HL-60 (cell line): ENCODE data around the gene NNT.

Experiments used
- DNase-seq, 2 experiments: peaks; one replicate each; pipeline ENCODE4 v3.0.0-alpha.2; 2010 to 2020; ENCODE audit warnings: low read depth in 1 of 2, low spot score in 1 of 2
- H3K27ac ChIP-seq: fragments of 250-450 bp; sonication (Bioruptor Pico); replicated peaks from 2 replicates; pipeline ENCODE4 v1.5.1; 2020; ENCODE audit warnings: mild to moderate bottlenecking, moderate library complexity
- H3K27me3 ChIP-seq: fragments of 250-450 bp; sonication (Bioruptor Pico); 2 replicates; pipeline ENCODE4 v1.5.1; 2021; ENCODE audit warnings: mild to moderate bottlenecking, moderate library complexity; ENCODE audit not compliant: insufficient read depth, poor library complexity, severe bottlenecking
- H3K4me3 ChIP-seq: replicated peaks from 2 replicates; pipeline ENCODE4 v1.5.1; 2011; ENCODE audit warnings: mild to moderate bottlenecking, control low read depth, low read length; ENCODE audit not compliant: insufficient read depth
- GABPA ChIP-seq: IDR thresholded peaks from 2 replicates; pipeline ENCODE4 v1.6.1; 2012; ENCODE audit warnings: low read depth
- POLR2AphosphoS5 ChIP-seq: IDR thresholded peaks from 2 replicates; pipeline ENCODE4 v1.6.1; 2012; ENCODE audit warnings: low read depth
- SPI1 ChIP-seq: IDR thresholded peaks from 2 replicates; pipeline ENCODE4 v1.6.1; 2012; ENCODE audit warnings: low read depth, mild to moderate bottlenecking, borderline replicate concordance
- TF ChIP-seq, protein P1 (sequence below): IDR thresholded peaks from one replicate; pipeline ENCODE4 v1.5.1; 2011; ENCODE audit warnings: low read length, control low read depth, inconsistent platforms; ENCODE audit not compliant: insufficient read depth
- TF ChIP-seq, protein P2 (sequence below): IDR thresholded peaks from 2 replicates; pipeline ENCODE4 v1.6.1; 2012; ENCODE audit warnings: low read depth; ENCODE audit not compliant: insufficient replicate concordance

Gene NNT

GRCh38 chr5:43606351-43606750 lies 3.4 kb downstream of the NNT start:
- no peak overlapping the region for H3K4me3 ChIP-seq
- no peak for DNase-seq
- H3K27ac ChIP-seq: no peak overlapping the region
- TF ChIP-seq POLR2AphosphoS5 (no peak), SPI1 (no peak), GABPA (no peak)
- TF ChIP-seq, protein P1, sequence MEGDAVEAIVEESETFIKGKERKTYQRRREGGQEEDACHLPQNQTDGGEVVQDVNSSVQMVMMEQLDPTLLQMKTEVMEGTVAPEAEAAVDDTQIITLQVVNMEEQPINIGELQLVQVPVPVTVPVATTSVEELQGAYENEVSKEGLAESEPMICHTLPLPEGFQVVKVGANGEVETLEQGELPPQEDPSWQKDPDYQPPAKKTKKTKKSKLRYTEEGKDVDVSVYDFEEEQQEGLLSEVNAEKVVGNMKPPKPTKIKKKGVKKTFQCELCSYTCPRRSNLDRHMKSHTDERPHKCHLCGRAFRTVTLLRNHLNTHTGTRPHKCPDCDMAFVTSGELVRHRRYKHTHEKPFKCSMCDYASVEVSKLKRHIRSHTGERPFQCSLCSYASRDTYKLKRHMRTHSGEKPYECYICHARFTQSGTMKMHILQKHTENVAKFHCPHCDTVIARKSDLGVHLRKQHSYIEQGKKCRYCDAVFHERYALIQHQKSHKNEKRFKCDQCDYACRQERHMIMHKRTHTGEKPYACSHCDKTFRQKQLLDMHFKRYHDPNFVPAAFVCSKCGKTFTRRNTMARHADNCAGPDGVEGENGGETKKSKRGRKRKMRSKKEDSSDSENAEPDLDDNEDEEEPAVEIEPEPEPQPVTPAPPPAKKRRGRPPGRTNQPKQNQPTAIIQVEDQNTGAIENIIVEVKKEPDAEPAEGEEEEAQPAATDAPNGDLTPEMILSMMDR: no peak
- TF ChIP-seq, protein P2, sequence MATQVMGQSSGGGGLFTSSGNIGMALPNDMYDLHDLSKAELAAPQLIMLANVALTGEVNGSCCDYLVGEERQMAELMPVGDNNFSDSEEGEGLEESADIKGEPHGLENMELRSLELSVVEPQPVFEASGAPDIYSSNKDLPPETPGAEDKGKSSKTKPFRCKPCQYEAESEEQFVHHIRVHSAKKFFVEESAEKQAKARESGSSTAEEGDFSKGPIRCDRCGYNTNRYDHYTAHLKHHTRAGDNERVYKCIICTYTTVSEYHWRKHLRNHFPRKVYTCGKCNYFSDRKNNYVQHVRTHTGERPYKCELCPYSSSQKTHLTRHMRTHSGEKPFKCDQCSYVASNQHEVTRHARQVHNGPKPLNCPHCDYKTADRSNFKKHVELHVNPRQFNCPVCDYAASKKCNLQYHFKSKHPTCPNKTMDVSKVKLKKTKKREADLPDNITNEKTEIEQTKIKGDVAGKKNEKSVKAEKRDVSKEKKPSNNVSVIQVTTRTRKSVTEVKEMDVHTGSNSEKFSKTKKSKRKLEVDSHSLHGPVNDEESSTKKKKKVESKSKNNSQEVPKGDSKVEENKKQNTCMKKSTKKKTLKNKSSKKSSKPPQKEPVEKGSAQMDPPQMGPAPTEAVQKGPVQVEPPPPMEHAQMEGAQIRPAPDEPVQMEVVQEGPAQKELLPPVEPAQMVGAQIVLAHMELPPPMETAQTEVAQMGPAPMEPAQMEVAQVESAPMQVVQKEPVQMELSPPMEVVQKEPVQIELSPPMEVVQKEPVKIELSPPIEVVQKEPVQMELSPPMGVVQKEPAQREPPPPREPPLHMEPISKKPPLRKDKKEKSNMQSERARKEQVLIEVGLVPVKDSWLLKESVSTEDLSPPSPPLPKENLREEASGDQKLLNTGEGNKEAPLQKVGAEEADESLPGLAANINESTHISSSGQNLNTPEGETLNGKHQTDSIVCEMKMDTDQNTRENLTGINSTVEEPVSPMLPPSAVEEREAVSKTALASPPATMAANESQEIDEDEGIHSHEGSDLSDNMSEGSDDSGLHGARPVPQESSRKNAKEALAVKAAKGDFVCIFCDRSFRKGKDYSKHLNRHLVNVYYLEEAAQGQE: no peak
- no peaks in the 10 kb centered on the region for H3K27me3 ChIP-seq

DNA sequence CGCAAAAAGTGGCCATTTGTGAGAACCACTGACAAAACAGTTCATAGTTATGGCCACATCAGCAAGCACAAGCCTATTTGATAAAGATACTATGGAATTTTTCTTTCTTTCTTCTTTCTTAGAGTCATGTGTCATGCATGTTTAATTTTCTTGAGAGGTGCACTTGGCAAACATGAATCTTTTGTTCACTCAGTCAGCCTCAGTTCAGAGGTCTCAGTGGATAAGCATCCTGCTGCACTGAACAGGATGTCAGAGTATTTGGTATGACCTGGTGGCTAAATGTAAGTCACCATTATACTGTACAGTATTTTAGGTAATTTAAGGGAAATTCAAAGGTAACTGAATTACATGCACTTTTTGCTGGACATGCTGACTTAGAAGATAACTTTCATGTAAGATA lies 5.4 kb downstream of the NNT start:
- H3K27me3 ChIP-seq: no peaks in the 10 kb centered on the region
- no peak overlapping the region for H3K4me3 ChIP-seq
- no peak for DNase-seq
- H3K27ac ChIP-seq: no peak overlapping the region
- no peak for TF ChIP-seq SPI1
- TF ChIP-seq, protein P2: no peak
- TF ChIP-seq, protein P1: no peak
- TF ChIP-seq GABPA: no peak
- TF ChIP-seq POLR2AphosphoS5: no peak

GRCh38 chr5:43609752-43610151 lies 6.8 kb downstream of the NNT start:
- no peak for DNase-seq
- Histone ChIP-seq H3K4me3 (no peak overlapping the region), H3K27me3 (no peaks in the 10 kb centered on the region), H3K27ac (no peak overlapping the region)
- TF ChIP-seq GABPA: no peak

- DNase-seq: no peak
- TF ChIP-seq SPI1 (no peak), POLR2AphosphoS5 (no peak), GABPA (no peak)
- TF ChIP-seq, protein P1: no peak
- TF ChIP-seq, protein P2: no peak
- Histone ChIP-seq H3K27me3 (no peaks in the 10 kb centered on the region), H3K27ac (no peak overlapping the region), H3K4me3 (no peak overlapping the region)
Measured at GRCh38 chr5:43613370-43613769, 10.4 kb downstream of the NNT start.
